ENCODE measurements around the gene PLXNA2. TPM values are rescaled to one million over a fixed set of nuclear protein-coding genes. Genes with fewer than 3 reads are reported as not detected.

The PLXNA2 gene
- total and polyA plus RNA-seq, 2 of the 8 experiments (the other 6 are each of a cell fraction or from before 2014, with no cell fraction given), result 0.33 to 1.5 TPM

DNA sequence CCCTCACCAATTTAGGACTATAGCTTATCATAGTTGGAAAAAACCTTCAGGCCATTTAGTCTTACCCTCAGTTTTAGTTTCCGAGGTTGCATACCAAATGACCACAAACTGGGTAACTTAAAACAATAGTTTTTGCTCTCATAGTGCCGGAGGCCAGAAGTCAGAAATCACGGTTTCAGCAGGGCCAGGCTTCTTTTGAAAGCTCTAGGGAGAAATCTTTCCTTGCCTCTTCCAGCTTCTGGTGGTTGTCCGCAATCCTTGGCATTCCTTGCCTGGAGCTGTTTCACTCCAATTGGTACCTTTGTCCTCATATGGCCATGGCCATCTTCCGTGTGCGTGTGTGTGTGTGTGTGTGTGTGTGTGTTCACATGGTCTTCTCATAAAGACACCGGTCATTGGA lies 12.4 kb upstream of the PLXNA2 start (continued):
- no peak for TF ChIP-seq ZNF274 (IDR thresholded peaks at IDR 0.05; ENCODE audit: borderline replicate concordance, extremely low read depth, low read length)
